Mesendoderm (in vitro differentiated cells): ENCODE data around the gene EN2.
A peak's percentile ranks its signal among the peaks of the same experiment; 100 is the strongest.

ENCODE experiments used
- DNase-seq: peaks from one replicate; pipeline ENCODE4 v3.0.0; 2013
- H2AK5ac ChIP-seq: 2 replicates; pipeline ENCODE4 v1.6.1; 2013; ENCODE audit warnings: low read length, inconsistent platforms
- H2BK120ac ChIP-seq: 2 replicates; pipeline ENCODE4 v1.6.1; 2013; ENCODE audit warnings: low read depth, mild to moderate bottlenecking, low read length, moderate library complexity, mixed read lengths
- H2BK15ac ChIP-seq: replicated peaks from 2 replicates; pipeline ENCODE4 v1.6.1; 2013; ENCODE audit warnings: low read depth, mild to moderate bottlenecking, moderate library complexity
- H2BK5ac ChIP-seq: 2 replicates; pipeline ENCODE4 v1.6.1; 2013; ENCODE audit warnings: low read length, inconsistent platforms
- H3K18ac ChIP-seq: 2 replicates; pipeline ENCODE4 v1.6.1; 2013; ENCODE audit warnings: mild to moderate bottlenecking, low read length, mixed read lengths
- H3K23ac ChIP-seq: one replicate; pipeline ENCODE4 v1.6.1; 2013; ENCODE audit warnings: low read length
- H3K27ac ChIP-seq: 2 replicates; pipeline ENCODE4 v1.5.1; 2013; ENCODE audit warnings: low read depth, mild to moderate bottlenecking, inconsistent platforms, low read length, moderate library complexity
- H3K27me3 ChIP-seq: 2 replicates; pipeline ENCODE4 v1.6.1; 2013; ENCODE audit warnings: low read length, control low read depth, mild to moderate bottlenecking, inconsistent platforms; ENCODE audit not compliant: insufficient read depth, poor library complexity
- H3K36me3 ChIP-seq: 2 replicates; pipeline ENCODE4 v1.6.1; 2013; ENCODE audit warnings: low read length, inconsistent platforms; ENCODE audit not compliant: control insufficient read depth, insufficient read depth
- H3K4ac ChIP-seq: one replicate; pipeline ENCODE4 v1.6.1; 2013; ENCODE audit warnings: low read depth, mild to moderate bottlenecking, low read length, moderate library complexity
- H3K4me1 ChIP-seq: 2 replicates; pipeline ENCODE4 v1.6.1; 2013; ENCODE audit warnings: low read depth, low read length, inconsistent platforms; ENCODE audit not compliant: control insufficient read depth
- H3K4me2 ChIP-seq: 2 replicates; pipeline ENCODE4 v1.6.1; 2013; ENCODE audit warnings: low read length
- H3K4me3 ChIP-seq: 2 replicates; pipeline ENCODE4 v1.5.1; 2013; ENCODE audit warnings: mild to moderate bottlenecking, low read length
- H3K56ac ChIP-seq: one replicate; pipeline ENCODE4 v1.6.1; 2013; ENCODE audit warnings: low read length
- H3K79me1 ChIP-seq: 2 replicates; pipeline ENCODE4 v1.6.1; 2013; ENCODE audit warnings: low read length, inconsistent platforms
- H3K79me2 ChIP-seq: 2 replicates; pipeline ENCODE4 v1.6.1; 2013; ENCODE audit warnings: mild to moderate bottlenecking, low read length; ENCODE audit not compliant: control insufficient read depth, insufficient read depth
- H3K9ac ChIP-seq: 2 replicates; pipeline ENCODE4 v1.6.1; 2013; ENCODE audit warnings: low read length, inconsistent platforms
- H4K5ac ChIP-seq: one replicate; pipeline ENCODE4 v1.6.1; 2013; ENCODE audit warnings: low read length
- H4K8ac ChIP-seq: one replicate; pipeline ENCODE4 v1.6.1; 2013; ENCODE audit warnings: low read depth, mild to moderate bottlenecking, control low read depth, low read length, moderate library complexity
- WGBS: extraction: QIAGEN DNeasy Blood & Tissue Kit; methylation state at CpG from one replicate; pipeline ENCODE4 v1.1.7; 2013; ENCODE audit warnings: low lambda C conversion rate, missing lambda C conversion rate; ENCODE audit not compliant: insufficient coverage; ENCODE audit errors: extremely low coverage; 5-methylcytosine and 5-hydroxymethylcytosine counted together

EN2 gene

DNA sequence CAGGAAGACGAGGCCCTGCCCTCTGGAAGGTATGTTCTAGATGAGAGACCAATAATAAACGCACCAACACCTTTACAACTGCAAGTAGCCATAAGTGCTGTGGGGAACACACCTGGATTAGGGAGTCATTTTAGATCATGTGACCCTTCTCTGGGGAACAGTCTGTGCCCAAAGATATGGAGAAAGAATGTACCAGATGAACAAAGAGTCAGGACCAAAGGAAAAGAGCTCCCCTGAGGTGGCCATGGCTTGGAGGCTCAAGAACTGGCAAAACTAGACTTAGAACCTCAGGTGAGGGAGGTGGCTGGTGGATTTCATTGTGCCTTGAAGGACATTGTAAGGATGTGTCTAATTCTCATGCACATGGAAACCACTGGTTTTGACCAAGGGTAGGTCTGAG lies 10.3 kb upstream of the EN2 start:
- Histone ChIP-seq H3K36me3 (no peaks in the 10 kb centered on the region), H2BK120ac (no peak overlapping the region), H3K27me3 (peaks cover 51% of the 10 kb centered on the region), H3K4me2 (no peak overlapping the region), H3K9ac (no peak overlapping the region), H4K5ac (no peak overlapping the region), H3K4me1 (no peaks in the 10 kb centered on the region), H3K79me1 (no peaks in the 10 kb centered on the region), H3K79me2 (no peaks in the 10 kb centered on the region), H3K18ac (no peak overlapping the region), H2BK5ac (no peak overlapping the region), H3K27ac (no peak overlapping the region), H3K23ac (no peak overlapping the region), H4K8ac (no peak overlapping the region), H2AK5ac (no peak overlapping the region), H3K4me3 (no peak overlapping the region), H2BK15ac (no peak overlapping the region), H3K4ac (no peak overlapping the region), H3K56ac (no peak overlapping the region)
- WGBS, result no CpG with 5 or more reads among the region's 2 CpGs
- no peak for DNase-seq

- no peak overlapping the region for H2AK5ac ChIP-seq
- peak overlapping the region; percentile 52 for H3K4me2 ChIP-seq
- H2BK15ac ChIP-seq, result no peak overlapping the region
- WGBS, result no CpG with 5 or more reads among the region's 35 CpGs
- no peak overlapping the region for H2BK5ac ChIP-seq
- no peak overlapping the region for H2BK120ac ChIP-seq
- H3K56ac ChIP-seq, result peak overlapping the region; percentile 49
- no peak overlapping the region for H3K9ac ChIP-seq
- no peak overlapping the region for H4K8ac ChIP-seq
- H3K27me3 ChIP-seq, result peaks cover 61% of the 10 kb centered on the region
- H3K36me3 ChIP-seq, result no peaks in the 10 kb centered on the region
- no peaks in the 10 kb centered on the region for H3K79me1 ChIP-seq
- H3K18ac ChIP-seq, result no peak overlapping the region
- peak overlapping the region; percentile 24 for H3K23ac ChIP-seq
- H4K5ac ChIP-seq, result no peak overlapping the region
- H3K4me1 ChIP-seq, result no peaks in the 10 kb centered on the region
- peak; percentile 51 for DNase-seq
- H3K4me3 ChIP-seq, result no peak overlapping the region
- no peak overlapping the region for H3K4ac ChIP-seq
- H3K27ac ChIP-seq, result no peak overlapping the region
- H3K79me2 ChIP-seq, result no peaks in the 10 kb centered on the region
Observed at GRCh38 chr7:155448632-155449007, 9.3 kb upstream of the EN2 start.

DNA sequence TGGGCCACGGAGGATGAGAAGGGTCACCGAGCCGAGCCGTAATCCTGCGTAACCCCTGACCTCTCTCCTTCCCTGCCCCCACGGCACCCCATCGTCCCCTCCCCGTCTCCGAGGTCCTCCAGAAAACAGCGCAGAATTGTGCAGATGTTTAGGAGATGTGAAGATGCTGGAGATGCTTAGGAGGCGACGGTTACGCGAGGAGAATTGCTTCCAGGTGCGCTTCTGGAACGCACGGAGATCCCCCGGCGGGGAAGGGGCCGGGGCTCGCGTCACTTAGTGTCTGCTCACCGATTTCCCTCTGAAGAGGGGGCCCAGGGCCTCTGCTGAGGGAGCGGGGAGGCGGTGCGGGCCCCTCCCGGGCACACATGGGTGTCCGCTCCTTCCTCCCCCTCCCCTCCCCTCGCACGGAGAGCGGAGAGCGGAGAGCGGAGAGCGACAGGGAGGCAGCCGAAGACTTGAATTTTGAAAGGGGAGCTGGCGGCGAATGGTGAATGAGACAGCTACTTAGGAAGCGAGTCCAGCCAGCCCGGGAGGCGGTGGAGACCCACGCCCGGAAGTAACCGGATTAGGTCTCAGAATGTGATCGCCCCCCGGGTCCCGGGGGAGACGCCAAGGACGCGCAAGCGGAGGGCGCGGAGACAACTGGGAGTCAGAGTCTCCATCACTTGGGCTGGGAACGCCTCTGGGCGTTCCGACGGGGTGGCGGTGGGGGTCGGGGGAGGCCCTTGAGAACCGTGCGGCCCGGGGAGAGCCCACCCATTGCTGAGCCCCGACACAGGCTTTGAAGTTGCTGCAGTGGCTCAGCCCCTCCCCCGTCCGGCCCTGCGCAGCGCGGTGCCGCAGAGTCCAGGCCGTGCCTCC lies 8.7 kb upstream of the EN2 start:
- no peak overlapping the region for H3K18ac ChIP-seq
- H3K27ac ChIP-seq, result no peak overlapping the region
- peak overlapping the region; percentile 49 for H3K56ac ChIP-seq
- H2BK15ac ChIP-seq, result no peak overlapping the region
- no peaks in the 10 kb centered on the region for H3K79me1 ChIP-seq
- no peak overlapping the region for H3K4ac ChIP-seq
- no peaks in the 10 kb centered on the region for H3K79me2 ChIP-seq
- H3K36me3 ChIP-seq, result no peaks in the 10 kb centered on the region
- H4K8ac ChIP-seq, result no peak overlapping the region
- H3K4me2 ChIP-seq, result peak overlapping the region; percentile 52
- no peak overlapping the region for H4K5ac ChIP-seq
- H3K23ac ChIP-seq, result peak overlapping the region; percentile 24
- H3K4me3 ChIP-seq, result no peak overlapping the region
- no peak overlapping the region for H3K9ac ChIP-seq
- H3K4me1 ChIP-seq, result no peaks in the 10 kb centered on the region
- peaks cover 66% of the 10 kb centered on the region for H3K27me3 ChIP-seq
- H2BK120ac ChIP-seq, result no peak overlapping the region
- WGBS, result no CpG with 5 or more reads among the region's 69 CpGs
- peak; percentile 61 for DNase-seq
- no peak overlapping the region for H2AK5ac ChIP-seq
- no peak overlapping the region for H2BK5ac ChIP-seq

DNA sequence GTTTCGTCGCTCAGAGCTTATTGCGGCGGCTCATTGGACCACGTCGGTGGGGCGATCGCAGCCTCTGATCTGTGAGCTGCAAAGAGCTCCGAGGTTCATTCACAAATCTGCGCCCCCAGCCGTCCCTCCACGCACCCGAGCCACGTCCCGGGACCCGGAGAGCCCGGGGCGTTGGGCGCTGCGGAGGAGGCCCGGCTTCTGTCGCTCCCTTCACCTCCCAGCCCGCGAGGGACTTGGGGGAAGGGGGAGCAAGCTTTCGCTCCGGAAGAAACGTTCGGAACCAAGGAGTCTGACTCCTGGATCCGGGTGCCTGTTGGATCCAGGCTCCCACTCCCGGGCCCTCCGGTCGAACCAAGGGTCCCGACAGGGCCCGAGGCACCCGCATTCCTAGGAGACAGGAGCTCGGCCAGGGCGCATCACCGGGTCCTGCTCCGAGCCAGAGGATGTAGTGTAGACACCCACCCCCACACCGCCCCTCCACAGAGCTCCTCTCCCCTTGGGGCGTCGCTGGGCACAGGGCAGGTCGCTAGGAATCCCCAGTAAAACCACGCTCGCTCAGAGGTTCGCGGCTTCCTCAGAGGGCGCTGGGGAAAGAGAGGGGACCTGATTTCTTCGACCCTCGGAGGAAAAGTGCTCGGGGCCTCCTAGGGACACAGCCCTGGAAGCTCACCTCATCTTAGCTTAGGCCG lies 7.9 kb upstream of the EN2 start:
- Histone ChIP-seq H3K56ac (peak overlapping the region; percentile 42), H3K27ac (no peak overlapping the region), H4K5ac (no peak overlapping the region), H3K4me2 (no peak overlapping the region), H2BK120ac (no peak overlapping the region), H3K27me3 (peaks cover 72% of the 10 kb centered on the region), H3K18ac (no peak overlapping the region), H2AK5ac (no peak overlapping the region), H3K79me2 (no peaks in the 10 kb centered on the region), H2BK15ac (no peak overlapping the region), H3K9ac (no peak overlapping the region), H4K8ac (no peak overlapping the region), H3K79me1 (no peaks in the 10 kb centered on the region), H3K36me3 (no peaks in the 10 kb centered on the region), H3K4ac (no peak overlapping the region), H3K4me1 (no peaks in the 10 kb centered on the region), H2BK5ac (no peak overlapping the region), H3K4me3 (no peak overlapping the region), H3K23ac (peak overlapping the region; percentile 24)
- no peak for DNase-seq
- WGBS, result no CpG with 5 or more reads among the region's 52 CpGs

DNA sequence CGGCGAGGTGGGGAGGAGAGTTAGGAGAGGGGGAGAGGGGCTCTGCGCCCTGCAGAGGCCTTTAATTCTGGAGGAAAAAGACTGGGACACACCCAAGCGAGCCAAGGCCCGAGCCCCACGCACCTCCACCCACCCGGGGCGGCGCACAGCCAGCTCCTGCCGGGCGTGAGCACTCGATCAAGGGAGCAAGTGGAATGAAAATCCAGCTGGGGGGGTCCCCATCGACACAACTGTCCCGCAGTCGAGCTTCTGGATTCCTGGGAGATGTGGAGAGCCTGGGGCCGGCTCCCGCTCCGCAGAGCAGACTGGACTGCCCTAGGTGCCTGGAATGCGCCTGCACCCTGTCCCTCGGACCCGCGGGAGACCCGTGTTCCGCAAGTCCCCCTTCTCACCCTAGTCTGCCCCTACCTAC lies 7.4 kb upstream of the EN2 start:
- Histone ChIP-seq H2BK5ac (no peak overlapping the region), H3K27ac (no peak overlapping the region), H3K36me3 (no peaks in the 10 kb centered on the region), H2BK15ac (no peak overlapping the region), H4K5ac (no peak overlapping the region), H2BK120ac (no peak overlapping the region), H3K4ac (no peak overlapping the region), H3K23ac (peak overlapping the region; percentile 24), H3K4me2 (no peak overlapping the region), H3K4me3 (no peak overlapping the region), H3K79me2 (no peaks in the 10 kb centered on the region), H4K8ac (no peak overlapping the region), H3K4me1 (no peaks in the 10 kb centered on the region), H3K9ac (no peak overlapping the region), H3K79me1 (no peaks in the 10 kb centered on the region), H3K18ac (no peak overlapping the region), H3K56ac (peak overlapping the region; percentile 5), H3K27me3 (peaks cover 76% of the 10 kb centered on the region), H2AK5ac (no peak overlapping the region)
- no peak for DNase-seq
- no CpG with 5 or more reads among the region's 24 CpGs for WGBS
